PC-9 (cell line): ENCODE results near the gene ADGRA1. TPM values are rescaled to one million over a fixed set of nuclear protein-coding genes. Genes with fewer than 3 reads are reported as not detected.

Experiments
- BruUV-seq: library from RNA; stranded (reverse); fragments of 400-500 nt; replicated peaks from 2 replicates; lab custom pipeline; 2021; lab: Mats Ljungman, UMichigan
- CTCF ChIA-PET: fragments of 300-600 bp; sonication (Branson Sonifier 250); formaldehyde crosslinking; loops from one replicate; lab custom pipeline; 2022; ENCODE audit warnings: antibody characterized with exemption; lab: Charles Lee
- POLR2A ChIA-PET: fragments of 300-600 bp; sonication (Branson Sonifier 250); formaldehyde crosslinking; loops from one replicate; lab custom pipeline; 2022; ENCODE audit warnings: antibody characterized with exemption; ENCODE audit not compliant: unreplicated experiment; lab: Charles Lee
- DNase-seq, 2 experiments: peaks; one replicate each; pipeline versions ENCODE4 v3.0.0 to v3.0.0-alpha.2; 2015 to 2022; ENCODE audit warnings: mixed read lengths in 1 of 2
- H2AFZ ChIP-seq: fragments of 200-600 bp; sonication (generic); 2 replicates; pipeline ENCODE4 v1.8.1; 2017; ENCODE audit warnings: antibody characterized with exemption
- H3F3A ChIP-seq: fragments of 200-600 bp; sonication (generic); 2 replicates; pipeline ENCODE4 v1.8.1; 2017; ENCODE audit warnings: antibody characterized with exemption, mild to moderate bottlenecking, low read depth; ENCODE audit not compliant: insufficient read depth
- H3K27ac ChIP-seq: fragments of 200-600 bp; sonication (generic); 2 replicates; pipeline ENCODE4 v1.6.1; 2016; ENCODE audit warnings: mixed run types
- H3K27me3 ChIP-seq: fragments of 200-600 bp; sonication (generic); 2 replicates; pipeline ENCODE4 v1.6.1; 2016; ENCODE audit warnings: low read depth, mixed run types; ENCODE audit not compliant: insufficient read depth
- H3K36me3 ChIP-seq: fragments of 200-600 bp; sonication (generic); 2 replicates; pipeline ENCODE4 v1.6.1; 2016; ENCODE audit warnings: low read depth, mixed run types
- H3K4me1 ChIP-seq: fragments of 200-600 bp; sonication (generic); replicated peaks from 2 replicates; pipeline ENCODE4 v1.6.1; 2016; ENCODE audit warnings: mixed run types; ENCODE audit not compliant: insufficient read depth
- H3K4me2 ChIP-seq: fragments of 200-600 bp; sonication (generic); 2 replicates; pipeline ENCODE4 v1.6.1; 2017; ENCODE audit warnings: mixed run types
- H3K4me3 ChIP-seq: fragments of 200-600 bp; sonication (generic); 2 replicates; pipeline ENCODE4 v1.6.1; 2016; ENCODE audit warnings: mixed run types
- H3K79me2 ChIP-seq: fragments of 200-600 bp; sonication (generic); 2 replicates; pipeline ENCODE4 v1.6.1; 2017; ENCODE audit warnings: low read depth, mixed run types
- H3K9me2 ChIP-seq: fragments of 200-600 bp; sonication (generic); 2 replicates; pipeline ENCODE4 v1.8.1; 2017; ENCODE audit warnings: mild to moderate bottlenecking; ENCODE audit not compliant: insufficient read depth
- H3K9me3 ChIP-seq: fragments of 200-600 bp; sonication (generic); 2 replicates; pipeline ENCODE4 v1.8.1; 2016; ENCODE audit warnings: low read depth; ENCODE audit not compliant: insufficient read depth
- H4K20me1 ChIP-seq: fragments of 200-600 bp; sonication (generic); 2 replicates; pipeline ENCODE4 v1.8.1; 2017; ENCODE audit not compliant: insufficient read depth
- CTCF ChIP-seq: fragments of 200-600 bp; sonication (generic); conservative IDR thresholded peaks from 2 replicates; pipeline ENCODE4 v1.6.1; 2017; ENCODE audit warnings: mixed run types, antibody characterized with exemption, mild to moderate bottlenecking, moderate library complexity
- EZH2 ChIP-seq: fragments of 200-600 bp; sonication (generic); IDR thresholded peaks from 2 replicates; pipeline ENCODE4 v1.8.0; 2017; ENCODE audit warnings: antibody characterized with exemption, low read depth
- intact Hi-C: fragments of 100-400 bp; cut with micrococcal nuclease; formaldehyde crosslinking; loops from one replicate; pipeline ENCODE4 v1.10.0; 2022; ENCODE audit not compliant: unreplicated experiment
- total RNA-seq: library from RNA; stranded (reverse); gene quantifications from 2 replicates; pipeline ENCODE4 v1.2.3, GENCODE V29; 2021

ADGRA1 gene
- total RNA-seq, 1 experiment from 2014 or later = not detected

GRCh38 chr10:133104963-133105640 lies 17.4 kb downstream of the ADGRA1 start:
- Histone ChIP-seq H3K4me2 (no peak overlapping the region), H2AFZ (no peak overlapping the region), H3K9me2 (no peaks in the 10 kb centered on the region), H3K79me2 (no peaks in the 10 kb centered on the region), H3K36me3 (no peaks in the 10 kb centered on the region), H3F3A (no peaks in the 10 kb centered on the region), H3K27ac (no peak overlapping the region), H3K4me1 (no peaks in the 10 kb centered on the region), H3K4me3 (no peak overlapping the region), H3K9me3 (no peaks in the 10 kb centered on the region), H4K20me1 (no peaks in the 10 kb centered on the region), H3K27me3 (peaks cover 63% of the 10 kb centered on the region)
- no peak for TF ChIP-seq CTCF
- TF ChIP-seq EZH2 = no peak
- CTCF ChIA-PET = no interaction called here
- POLR2A ChIA-PET = no interaction called here
- intact Hi-C loops = no loop called here
- BruUV-seq = no TSS peak
- no peak for DNase-seq

GRCh38 chr10:133105686-133106390 lies 18.1 kb downstream of the ADGRA1 start:
- Histone ChIP-seq H2AFZ (no peak overlapping the region), H3K4me2 (no peak overlapping the region), H3K9me3 (no peaks in the 10 kb centered on the region), H3F3A (no peaks in the 10 kb centered on the region), H3K9me2 (no peaks in the 10 kb centered on the region), H3K36me3 (no peaks in the 10 kb centered on the region), H3K79me2 (no peaks in the 10 kb centered on the region), H3K4me3 (no peak overlapping the region), H3K27me3 (peaks cover 63% of the 10 kb centered on the region), H3K27ac (no peak overlapping the region), H3K4me1 (no peaks in the 10 kb centered on the region), H4K20me1 (no peaks in the 10 kb centered on the region)
- intact Hi-C loops = no loop called here
- POLR2A ChIA-PET = no interaction called here
- CTCF ChIA-PET = no interaction called here
- no TSS peak for BruUV-seq
- no peak for DNase-seq
- TF ChIP-seq EZH2 (no peak), CTCF (no peak)

- Histone ChIP-seq H3K4me1 (no peaks in the 10 kb centered on the region), H3K27ac (no peak overlapping the region), H2AFZ (no peak overlapping the region), H3K4me3 (no peak overlapping the region), H3K79me2 (no peaks in the 10 kb centered on the region), H3K36me3 (no peaks in the 10 kb centered on the region), H3K9me3 (no peaks in the 10 kb centered on the region), H3K4me2 (no peak overlapping the region), H3K27me3 (peaks cover 57% of the 10 kb centered on the region), H3F3A (no peaks in the 10 kb centered on the region), H3K9me2 (no peaks in the 10 kb centered on the region), H4K20me1 (no peaks in the 10 kb centered on the region)
- TF ChIP-seq CTCF = no peak
- TF ChIP-seq EZH2 = no peak
- DNase-seq = no peak
- POLR2A ChIA-PET = no interaction called here
- CTCF ChIA-PET = no interaction called here
- intact Hi-C loops = no loop called here
- BruUV-seq = no TSS peak
Observed at GRCh38 chr10:133106516-133106915, 18.8 kb downstream of the ADGRA1 start.
